Fibroblast of skin of back (primary cell): ENCODE data around the gene PRKG1.
"Not testable (repeated sequence)": the region's sequence is repeated elsewhere in the genome, so short reads cannot be mapped to it uniquely, and the experiment has no call there.

Experiments used
- DNase-seq: peaks from one replicate; pipeline ENCODE4 v3.0.0-alpha.2; 2013

PRKG1 gene

DNA sequence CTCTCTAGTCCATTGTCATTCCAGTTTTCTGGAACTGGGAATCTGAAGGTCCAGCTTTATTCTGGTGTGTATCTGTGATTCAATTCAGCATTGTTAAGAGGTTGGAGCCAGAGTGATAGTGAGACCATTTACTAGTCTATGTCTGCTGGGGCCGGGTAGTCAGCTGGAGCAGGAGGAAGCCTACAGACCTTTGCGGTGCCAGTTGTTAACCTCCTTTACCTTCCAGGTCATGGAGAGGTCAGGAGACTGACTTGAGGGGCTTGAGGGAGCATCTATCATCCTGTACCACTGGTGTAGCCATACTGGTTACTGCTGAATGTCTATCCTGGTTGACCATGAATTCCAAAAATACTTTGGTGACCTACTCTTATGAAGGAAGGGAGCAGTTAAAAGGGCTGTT is 634.3 kb downstream of the PRKG1 start:
- DNase-seq = no peak

GRCh38 chr10:51709324-51709972 is 635.2 kb downstream of the PRKG1 start:
- no peak for DNase-seq

DNA sequence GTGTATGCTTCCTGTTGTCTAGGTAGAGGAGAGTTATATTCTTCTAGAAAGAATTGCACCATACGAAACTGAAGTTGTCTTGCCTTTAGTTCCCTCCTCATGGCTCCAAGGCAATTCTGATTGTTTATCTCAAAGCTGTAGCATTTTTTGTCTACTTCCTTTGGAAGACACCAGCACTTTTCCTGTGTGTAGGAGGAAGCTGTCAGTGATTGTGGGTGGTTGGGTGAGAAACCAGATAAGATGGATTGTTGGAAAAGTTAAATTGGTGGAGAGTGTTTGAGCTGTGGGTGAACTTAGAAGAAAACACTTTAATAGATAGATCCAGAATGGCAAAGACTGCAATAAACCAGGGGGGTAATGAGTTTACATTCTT is 637.2 kb downstream of the PRKG1 start:
- DNase-seq = no peak

GRCh38 chr10:51716981-51717380 is 642.7 kb downstream of the PRKG1 start:
- DNase-seq = peak; percentile 53

DNA sequence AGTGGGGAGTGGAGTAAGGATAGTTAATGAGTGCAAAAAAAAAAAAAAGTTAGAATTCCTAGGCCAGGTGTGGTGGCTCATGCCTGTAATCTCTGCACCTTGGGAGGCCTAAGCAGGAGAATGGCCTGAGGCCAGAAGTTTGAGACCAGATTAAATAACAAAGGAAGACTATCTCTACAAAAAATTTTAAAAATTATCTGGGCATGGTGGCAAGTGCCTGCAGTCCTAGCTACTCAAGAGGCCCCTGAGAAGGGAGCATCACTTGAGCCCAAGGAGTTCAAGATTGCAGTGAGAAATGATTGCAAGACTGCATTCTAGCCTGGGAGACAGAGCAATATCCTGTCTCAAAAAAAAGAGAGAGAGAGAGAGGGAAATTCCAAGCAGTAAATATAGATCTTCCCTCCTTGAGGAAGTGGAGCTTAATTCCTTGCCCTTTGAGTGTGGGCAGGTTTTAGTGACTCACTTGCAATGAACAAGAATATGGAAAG is 644.6 kb downstream of the PRKG1 start:
- DNase-seq = peak; percentile 79

GRCh38 chr10:51724038-51724437 is 649.8 kb downstream of the PRKG1 start:
- DNase-seq = no peak

- no peak for DNase-seq
Measured at GRCh38 chr10:51729822-51730555, 655.7 kb downstream of the PRKG1 start.

DNA sequence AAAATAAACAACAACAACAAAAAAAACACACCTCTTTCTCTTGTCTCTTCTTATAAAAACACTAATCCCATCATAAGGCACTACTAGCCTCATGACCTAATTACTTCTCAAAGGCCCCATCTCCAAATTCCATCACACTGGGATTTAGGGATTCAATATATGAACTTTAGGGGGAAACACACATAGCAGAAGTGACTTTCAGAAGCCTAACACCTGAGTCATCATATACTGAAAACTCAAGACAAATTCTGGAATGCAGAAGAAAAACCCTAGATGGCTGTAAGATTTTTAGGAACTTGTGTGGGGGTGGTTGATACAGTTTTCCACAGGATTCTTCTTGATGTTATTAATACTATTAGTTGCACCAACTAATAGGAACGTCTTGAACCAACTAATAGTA is 658.8 kb downstream of the PRKG1 start:
- DNase-seq = peak; percentile 82

DNA sequence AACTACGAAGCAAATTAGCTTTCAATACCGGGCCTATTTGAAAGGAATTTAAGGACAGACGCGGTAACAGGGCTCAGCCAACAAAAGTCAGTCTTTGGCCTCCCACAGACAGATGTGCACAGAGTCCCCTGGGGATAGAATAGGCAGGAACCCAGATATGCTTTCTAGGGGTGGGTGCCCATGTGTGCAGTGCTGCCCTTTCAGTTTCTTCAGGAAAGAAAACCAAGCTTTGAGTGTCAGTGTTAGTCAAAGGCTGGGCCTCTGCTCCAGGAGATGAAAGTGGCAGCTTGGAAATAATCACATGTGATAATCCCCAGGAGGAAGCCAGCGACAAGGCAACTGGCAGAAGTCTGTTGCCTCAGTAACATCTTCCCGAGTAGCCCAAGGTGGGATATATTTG is 668.9 kb downstream of the PRKG1 start:
- peak; percentile 27 for DNase-seq

- DNase-seq = no peak
Measured at GRCh38 chr10:51744235-51745000, 670.1 kb downstream of the PRKG1 start.

DNA sequence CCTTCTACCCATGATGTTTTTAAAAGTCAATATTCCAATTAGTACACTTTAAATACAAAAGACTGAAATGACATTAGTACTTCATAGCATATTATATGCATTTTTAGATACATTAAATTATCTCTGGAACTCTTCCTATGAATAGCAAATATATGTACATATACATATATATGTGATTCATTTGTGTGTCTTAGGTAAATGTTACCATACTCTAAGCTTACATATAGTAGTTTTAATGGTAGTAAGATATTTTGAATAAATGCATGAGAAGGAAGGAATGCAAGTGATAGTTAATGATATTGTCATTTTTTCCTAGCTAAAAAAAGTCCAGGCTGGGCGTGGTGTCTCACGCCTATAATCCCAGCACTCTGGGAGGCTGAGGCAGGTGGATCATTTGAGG is 671.1 kb downstream of the PRKG1 start:
- no peak for DNase-seq

DNA sequence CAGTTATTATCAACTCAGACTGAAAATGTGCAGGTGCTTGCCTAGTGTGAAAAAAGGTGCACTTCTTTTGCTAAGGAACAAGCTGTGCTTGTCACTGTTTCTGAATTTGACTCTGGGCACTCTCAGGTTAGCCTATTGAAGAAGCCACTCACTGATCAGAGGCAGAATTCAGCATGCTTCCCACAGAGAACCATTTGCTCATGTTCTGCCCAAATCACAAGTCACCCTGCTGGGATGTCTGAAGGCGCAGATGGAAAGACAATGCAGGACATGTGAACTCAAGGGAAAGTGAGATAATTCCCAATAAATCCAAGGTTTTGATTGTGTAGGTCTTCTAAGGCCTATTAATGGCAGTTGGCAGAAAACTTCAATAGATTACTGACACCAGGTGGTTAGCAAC is 672.9 kb downstream of the PRKG1 start:
- no peak for DNase-seq

DNA sequence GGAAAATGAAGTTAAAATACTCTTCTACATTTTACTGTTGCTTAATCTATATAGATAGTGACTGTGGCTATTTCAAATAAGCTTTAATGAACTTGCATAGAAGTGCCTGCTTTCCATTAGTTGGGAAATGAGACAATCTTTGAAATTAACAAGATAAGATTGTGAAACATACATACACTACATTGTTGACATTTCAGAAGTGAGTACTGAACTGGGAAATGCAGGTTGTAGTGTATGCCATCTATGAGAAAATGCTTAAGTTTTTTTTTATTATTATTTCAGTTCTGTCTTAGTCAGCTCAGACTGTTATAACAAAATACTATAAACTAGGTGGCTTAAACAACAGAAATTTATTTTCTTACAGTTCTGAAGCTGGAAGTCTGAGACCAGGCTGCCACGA is 674.7 kb downstream of the PRKG1 start:
- DNase-seq = peak; percentile 11

DNA sequence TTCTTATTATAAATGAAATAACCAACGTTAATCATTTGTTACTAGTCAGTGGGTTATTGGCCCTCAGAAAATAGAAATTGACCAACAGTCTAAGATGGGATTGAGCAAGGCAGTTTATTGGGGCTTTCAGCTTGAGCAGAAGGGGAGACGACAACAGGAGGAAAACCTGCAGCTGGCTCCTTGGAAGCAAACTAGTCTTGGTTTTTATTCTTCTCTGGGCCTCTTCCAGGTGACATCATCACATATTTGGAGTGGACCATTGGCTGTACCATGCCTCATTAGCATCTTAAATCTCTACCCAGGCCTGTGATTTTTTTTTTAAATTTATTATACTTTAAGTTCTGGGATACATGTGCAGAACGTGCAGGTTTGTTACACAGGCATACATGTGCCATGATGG is 684.1 kb downstream of the PRKG1 start:
- no peak for DNase-seq

GRCh38 chr10:51758838-51759237 is 684.6 kb downstream of the PRKG1 start:
- DNase-seq = not testable (repeated sequence)

DNA sequence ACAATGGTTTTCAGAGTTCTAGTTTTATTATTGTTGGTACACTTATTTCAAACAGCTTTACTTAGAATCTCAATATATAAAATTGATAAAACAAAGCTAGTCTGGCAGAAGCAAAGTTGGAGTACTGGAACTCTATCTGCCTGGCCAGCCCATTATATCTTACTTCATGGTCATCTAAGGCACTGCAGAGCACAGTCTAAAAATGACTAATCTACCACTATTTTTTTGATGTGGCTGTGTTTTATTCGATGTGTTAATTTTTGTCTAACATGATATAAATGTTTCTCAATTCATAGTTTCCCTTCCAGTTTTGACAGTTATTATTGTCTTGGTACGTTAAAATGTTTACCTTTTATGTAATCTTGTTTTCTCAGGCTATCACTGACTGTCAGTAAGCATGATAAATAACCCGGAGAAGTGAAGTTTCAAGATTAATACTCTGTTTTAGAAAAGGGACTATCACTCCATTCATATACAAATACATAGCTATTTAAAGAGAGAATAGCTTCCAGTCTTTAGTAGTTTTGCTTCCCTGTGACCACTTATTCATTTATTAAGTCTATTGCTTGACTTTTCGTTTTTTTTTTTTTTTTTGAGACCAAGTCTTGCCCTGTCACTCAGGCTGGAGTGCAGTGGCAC is 685.7 kb downstream of the PRKG1 start:
- DNase-seq = no peak

DNA sequence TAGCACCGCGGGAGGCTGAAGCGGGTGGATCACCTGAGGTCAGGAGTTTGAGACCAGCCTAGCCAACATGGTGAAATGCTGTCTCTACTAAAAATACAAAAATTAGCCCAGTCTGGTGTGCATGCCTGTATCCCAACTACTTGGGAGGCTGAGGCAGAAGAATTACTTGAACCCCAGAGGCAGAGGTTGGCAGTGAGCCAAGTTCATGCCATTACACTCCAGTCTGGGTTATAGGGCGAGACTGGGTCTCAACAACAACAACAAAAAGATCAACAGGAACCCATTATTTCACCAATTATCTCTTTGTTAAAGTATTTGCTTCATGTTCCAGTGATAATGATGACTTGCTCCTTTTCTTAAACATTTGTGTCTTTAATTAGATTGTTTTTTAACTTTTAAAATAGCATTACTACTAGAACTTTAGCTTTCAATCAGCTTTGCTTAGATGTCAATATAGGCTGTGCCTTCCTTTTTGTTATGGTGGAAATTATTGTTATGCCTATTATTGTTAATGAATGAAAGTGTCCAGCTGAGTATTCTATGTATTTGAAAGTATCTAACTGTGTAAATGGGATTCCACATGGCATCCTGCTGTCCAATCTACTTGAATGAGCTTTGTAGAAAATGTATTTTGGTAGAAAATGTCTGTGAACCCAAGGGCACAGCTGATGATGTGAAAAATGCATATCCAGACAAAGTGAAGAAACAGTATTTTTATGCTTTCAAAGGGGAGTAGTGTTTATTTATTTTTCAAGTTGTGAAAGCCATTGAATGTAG is 686.8 kb downstream of the PRKG1 start:
- DNase-seq = no peak

DNA sequence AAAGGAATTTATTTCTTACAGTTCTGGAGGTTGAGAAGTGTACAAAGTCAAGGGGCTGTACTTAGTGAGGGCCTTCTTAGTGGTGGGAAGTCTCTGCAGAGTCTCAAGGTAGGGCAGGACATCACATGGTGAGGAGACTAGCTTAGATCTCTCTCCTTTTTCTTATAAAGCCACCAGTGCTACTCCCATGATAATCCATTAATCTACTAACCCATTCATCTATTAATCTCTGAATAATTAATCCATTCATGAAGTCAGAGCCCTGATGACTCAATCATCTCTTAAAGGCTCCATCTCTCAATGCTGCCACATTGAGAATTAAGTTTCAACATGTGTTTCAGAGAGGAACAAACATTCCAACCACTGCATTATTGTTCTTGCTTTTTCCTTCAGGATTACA is 689.5 kb downstream of the PRKG1 start:
- no peak for DNase-seq

DNA sequence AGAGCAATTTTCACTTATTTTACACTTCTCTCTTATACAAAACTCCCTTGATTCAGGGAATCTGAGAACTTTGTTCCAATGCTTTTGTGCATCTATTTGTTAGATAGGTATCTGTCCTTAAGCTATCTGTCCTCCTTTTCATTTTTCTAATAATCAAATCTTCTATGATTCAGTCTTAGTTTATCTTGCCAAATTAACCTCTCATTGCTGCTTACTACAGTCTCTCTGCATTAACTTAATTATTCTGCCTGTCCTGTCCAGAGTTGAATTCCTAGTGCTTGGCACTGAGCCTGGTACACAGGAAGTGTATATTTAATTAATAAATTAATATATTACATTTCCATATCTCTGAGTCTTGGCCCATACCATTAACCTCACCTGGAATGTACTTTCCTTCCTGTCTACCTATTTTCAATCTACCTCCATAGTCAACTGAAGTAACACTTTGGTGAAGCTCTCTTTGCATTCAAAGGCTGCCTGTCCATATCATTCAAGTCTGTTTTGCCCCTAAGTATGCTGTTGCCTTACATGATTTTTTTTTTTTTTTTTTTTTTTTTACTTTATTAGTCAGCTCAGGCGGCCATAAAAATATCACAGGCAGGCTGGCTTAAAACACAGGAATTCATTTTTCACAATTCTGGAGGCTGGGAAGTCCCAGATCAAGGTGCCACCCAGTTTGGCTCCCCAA is 691.1 kb downstream of the PRKG1 start:
- no peak for DNase-seq

- no peak for DNase-seq
Measured at GRCh38 chr10:51766423-51767102, 692.3 kb downstream of the PRKG1 start.
